HepG2 (cell line): Measurements from ENCODE around the gene CYP2W1. TPM values are rescaled to one million over a fixed set of nuclear protein-coding genes. Genes with fewer than 3 reads are reported as not detected.

Source experiments
- HOXA3 ChIP-seq: sonication (generic); formaldehyde crosslinking; IDR thresholded peaks from 2 replicates; pipeline ENCODE4 v1.5.0; 2020; ENCODE audit warnings: missing genetic modification reagents
- PAXIP1 ChIP-seq: sonication (generic); formaldehyde crosslinking; conservative IDR thresholded peaks from 2 replicates; pipeline ENCODE4 v1.4.0; 2020; ENCODE audit warnings: mild to moderate bottlenecking, missing genetic modification reagents, moderate library complexity
- PHF8 ChIP-seq: sonication (generic); formaldehyde crosslinking; IDR thresholded peaks from 2 replicates; pipeline ENCODE4 v1.5.0; 2020; ENCODE audit warnings: missing genetic modification reagents
- RFXAP ChIP-seq: sonication (generic); formaldehyde crosslinking; IDR thresholded peaks from 2 replicates; pipeline ENCODE4 v1.4.0; 2020; ENCODE audit warnings: missing genetic modification reagents, borderline replicate concordance
- SKIL ChIP-seq: sonication (generic); formaldehyde crosslinking; IDR thresholded peaks from 2 replicates; pipeline ENCODE4 v1.8.0; 2022; ENCODE audit warnings: missing genetic modification reagents, mild to moderate bottlenecking, moderate library complexity, borderline replicate concordance
- WIZ ChIP-seq: sonication (generic); formaldehyde crosslinking; IDR thresholded peaks from 2 replicates; pipeline ENCODE4 v1.5.1; 2020; ENCODE audit warnings: mild to moderate bottlenecking, missing genetic modification reagents
- ZNF609 ChIP-seq: sonication (generic); formaldehyde crosslinking; IDR thresholded peaks from 2 replicates; pipeline ENCODE4 v1.4.0; 2020; ENCODE audit warnings: mild to moderate bottlenecking, missing genetic modification reagents, borderline replicate concordance
- polyA plus RNA-seq, 8 experiments: library from polyadenylated mRNA; depleted of rRNA in 3 of 8; stranded (reverse) in 7 of 8; unstranded in 1 of 8; fragments of >200 nt; fragmentation: Illumina TruSeq in 4 of 8; extraction: Trizol in 4 of 8; gene quantifications; 2 replicates each; pipeline versions ENCODE4 v1.2.1 to v1.2.3, GENCODE V29; 2011 to 2016; ENCODE audit warnings: low read depth in 4 of 8, missing spikeins in 1 of 8, mixed read lengths in 1 of 8; ENCODE audit not compliant: insufficient read depth in 1 of 8
- total RNA-seq, 5 experiments: library from RNA; depleted of rRNA; stranded (reverse); fragments of >200 nt; fragmentation: Illumina TruSeq; extraction: Trizol; gene quantifications; 2 replicates each; pipeline ENCODE4 v1.2.3, GENCODE V29; 2016; ENCODE audit warnings: low read depth in 1 of 5
- TF ChIP-seq, protein P1 (sequence below): sonication (generic); formaldehyde crosslinking; IDR thresholded peaks from 2 replicates; pipeline ENCODE4 v1.4.0; 2020; ENCODE audit warnings: mild to moderate bottlenecking, missing genetic modification reagents

CYP2W1 gene
- total and polyA plus RNA-seq, 2 of the 13 experiments (the other 11 are each of a cell fraction or from before 2014, with no cell fraction given): 19.5 to 31.7 TPM

- TF ChIP-seq ZNF609 (CRISPR knock-in tag) (peak; percentile 49; the same call in 1 of the 2 replicates), SKIL (CRISPR knock-in tag) (peak; percentile 50; the same call in 1 of the 2 replicates), HOXA3 (CRISPR knock-in tag) (peak; percentile 57), PHF8 (CRISPR knock-in tag) (peak; percentile 18; the same call in 1 of the 2 replicates), PAXIP1 (0 out of 2 replicates have a peak, but pooled peaks have one; percentile 22), RFXAP (peak; percentile 22; the same call in 1 of the 2 replicates), WIZ (CRISPR knock-in tag) (no peak)
- TF ChIP-seq, protein P1, sequence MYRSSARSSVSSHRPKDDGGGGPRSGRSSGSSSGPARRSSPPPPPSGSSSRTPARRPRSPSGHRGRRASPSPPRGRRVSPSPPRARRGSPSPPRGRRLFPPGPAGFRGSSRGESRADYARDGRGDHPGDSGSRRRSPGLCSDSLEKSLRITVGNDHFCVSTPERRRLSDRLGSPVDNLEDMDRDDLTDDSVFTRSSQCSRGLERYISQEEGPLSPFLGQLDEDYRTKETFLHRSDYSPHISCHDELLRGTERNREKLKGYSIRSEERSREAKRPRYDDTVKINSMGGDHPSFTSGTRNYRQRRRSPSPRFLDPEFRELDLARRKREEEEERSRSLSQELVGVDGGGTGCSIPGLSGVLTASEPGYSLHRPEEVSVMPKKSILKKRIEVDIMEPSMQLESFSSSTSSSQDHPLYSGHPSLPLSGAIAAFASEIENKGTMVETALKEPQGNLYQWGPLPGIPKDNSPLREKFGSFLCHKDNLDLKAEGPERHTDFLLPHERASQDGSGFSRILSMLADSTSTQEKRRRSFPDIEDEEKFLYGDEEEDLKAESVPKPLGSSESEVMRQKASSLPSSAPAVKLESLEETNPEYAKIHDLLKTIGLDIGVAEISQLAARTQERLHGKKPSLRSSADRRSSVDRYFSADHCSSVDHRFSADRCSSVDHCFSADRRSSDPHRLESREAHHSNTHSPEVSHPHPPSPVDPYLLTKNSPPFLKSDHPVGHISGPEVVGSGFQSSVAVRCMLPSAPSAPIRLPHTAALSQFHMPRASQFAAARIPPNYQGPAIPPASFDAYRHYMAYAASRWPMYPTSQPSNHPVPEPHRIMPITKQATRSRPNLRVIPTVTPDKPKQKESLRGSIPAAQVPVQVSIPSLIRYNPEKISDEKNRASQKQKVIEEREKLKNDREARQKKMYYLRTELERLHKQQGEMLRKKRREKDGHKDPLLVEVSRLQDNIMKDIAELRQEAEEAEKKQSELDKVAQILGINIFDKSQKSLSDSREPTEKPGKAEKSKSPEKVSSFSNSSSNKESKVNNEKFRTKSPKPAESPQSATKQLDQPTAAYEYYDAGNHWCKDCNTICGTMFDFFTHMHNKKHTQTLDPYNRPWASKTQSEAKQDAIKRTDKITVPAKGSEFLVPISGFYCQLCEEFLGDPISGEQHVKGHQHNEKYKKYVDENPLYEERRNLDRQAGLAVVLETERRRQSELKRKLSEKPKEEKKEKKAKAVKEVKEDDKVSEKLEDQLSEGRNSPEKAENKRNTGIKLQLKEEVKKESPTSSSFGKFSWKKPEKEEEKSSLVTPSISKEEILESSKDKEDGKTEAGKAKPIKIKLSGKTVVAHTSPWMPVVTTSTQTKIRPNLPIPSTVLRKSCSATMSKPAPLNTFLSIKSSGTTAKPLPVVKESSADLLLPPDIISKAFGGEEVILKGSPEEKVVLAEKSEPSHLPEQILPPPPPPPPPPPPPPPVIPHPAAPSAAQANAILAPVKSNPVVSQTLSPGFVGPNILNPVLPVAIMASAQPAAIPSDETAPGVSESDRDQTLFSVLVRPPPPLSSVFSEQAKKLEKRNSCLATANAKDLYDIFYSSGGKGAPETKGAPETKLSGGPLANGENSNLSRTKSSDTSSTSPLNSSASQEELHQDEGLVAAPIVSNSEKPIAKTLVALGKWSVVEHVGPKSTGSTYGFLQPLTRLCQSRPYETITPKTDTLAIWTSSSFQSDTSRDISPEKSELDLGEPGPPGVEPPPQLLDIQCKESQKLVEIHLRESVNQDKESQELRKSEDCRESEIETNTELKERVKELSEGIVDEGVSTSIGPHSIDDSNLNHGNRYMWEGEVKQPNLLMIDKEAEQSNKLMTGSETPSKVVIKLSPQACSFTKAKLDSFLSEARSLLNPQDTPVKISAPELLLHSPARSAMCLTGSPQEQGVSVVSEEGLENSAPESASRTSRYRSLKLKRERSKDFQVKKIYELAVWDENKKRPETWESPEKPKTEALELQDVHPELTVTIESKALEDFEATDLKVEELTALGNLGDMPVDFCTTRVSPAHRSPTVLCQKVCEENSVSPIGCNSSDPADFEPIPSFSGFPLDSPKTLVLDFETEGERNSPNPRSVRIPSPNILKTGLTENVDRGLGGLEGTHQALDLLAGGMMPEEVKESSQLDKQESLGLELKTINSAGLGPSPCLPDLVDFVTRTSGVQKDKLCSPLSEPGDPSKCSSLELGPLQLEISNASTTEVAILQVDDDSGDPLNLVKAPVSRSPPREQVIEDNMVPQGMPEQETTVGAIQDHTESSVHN (CRISPR knock-in tag): no peak
Observed at GRCh38 chr7:990933-991728, 8.2 kb downstream of the CYP2W1 start (continued).
